Measurements from ENCODE around the gene RIPPLY3.

Gene RIPPLY3

GRCh38 chr21:37006486-37007291, at the start of gene RIPPLY3:
TSS of gene RIPPLY3 (plus strand) at chr21:37006702. CDS start at chr21:37006773, 71 bp downstream.
- DNase-seq (ENCODE audit: low spot score): no peak

GRCh38 chr21:36959020-36959835, 47.3 kb upstream of the RIPPLY3 start:
- no peak for DNase-seq (ENCODE audit: low spot score)

GRCh38 chr21:36960676-36961284, 45.7 kb upstream of the RIPPLY3 start:
- no peak for DNase-seq (ENCODE audit: low spot score)

- DNase-seq (ENCODE audit: low spot score): no peak
These were observed 44.3 kb upstream of the RIPPLY3 start for GRCh38 chr21:36962098-36962780.

GRCh38 chr21:36964398-36964797, 42.1 kb upstream of the RIPPLY3 start:
- no peak for DNase-seq (ENCODE audit: low spot score)

- DNase-seq (ENCODE audit: low spot score): peak; percentile 20
These were observed 41.4 kb upstream of the RIPPLY3 start for GRCh38 chr21:36964827-36965719.

- no peak for DNase-seq (ENCODE audit: low spot score)
These were observed 40.8 kb upstream of the RIPPLY3 start for GRCh38 chr21:36965720-36966065.

- DNase-seq (ENCODE audit: low spot score): peak; percentile 66
These were observed 40.3 kb upstream of the RIPPLY3 start, which contains the start of gene HLCS for GRCh38 chr21:36966066-36966820. TSS of gene HLCS (minus strand) at chr21:36966669. CDS start at chr21:36966638, 31 bp downstream.

GRCh38 chr21:36966821-36967768, 39.4 kb upstream of the RIPPLY3 start:
- DNase-seq (ENCODE audit: low spot score): peak; percentile 40

- DNase-seq (ENCODE audit: low spot score): no peak
These were observed 38.1 kb upstream of the RIPPLY3 start for GRCh38 chr21:36968414-36968813.

- DNase-seq (ENCODE audit: low spot score): no peak
These were observed 37.5 kb upstream of the RIPPLY3 start for GRCh38 chr21:36968976-36969375.

GRCh38 chr21:36973986-36974850, 32.3 kb upstream of the RIPPLY3 start:
- DNase-seq (ENCODE audit: low spot score): peak; percentile 30

GRCh38 chr21:36974851-36975192, 31.7 kb upstream of the RIPPLY3 start:
- no peak for DNase-seq (ENCODE audit: low spot score)

- no peak for DNase-seq (ENCODE audit: low spot score)
These were observed 30.2 kb upstream of the RIPPLY3 start for GRCh38 chr21:36976228-36976861.

GRCh38 chr21:36976882-36977651, 29.4 kb upstream of the RIPPLY3 start:
- DNase-seq (ENCODE audit: low spot score): peak; percentile 82

- DNase-seq (ENCODE audit: low spot score): no peak
These were observed 26.0 kb upstream of the RIPPLY3 start for GRCh38 chr21:36980280-36981048.
